ENCODE measurements around the gene LAMB4. TPM values are rescaled to one million over a fixed set of nuclear protein-coding genes. Genes with fewer than 3 reads are reported as not detected.

Gene LAMB4
- total and polyA plus RNA-seq, 2 of the 4 experiments (the other 2 are of a cell fraction) = 0.12 to 0.18 TPM

DNA sequence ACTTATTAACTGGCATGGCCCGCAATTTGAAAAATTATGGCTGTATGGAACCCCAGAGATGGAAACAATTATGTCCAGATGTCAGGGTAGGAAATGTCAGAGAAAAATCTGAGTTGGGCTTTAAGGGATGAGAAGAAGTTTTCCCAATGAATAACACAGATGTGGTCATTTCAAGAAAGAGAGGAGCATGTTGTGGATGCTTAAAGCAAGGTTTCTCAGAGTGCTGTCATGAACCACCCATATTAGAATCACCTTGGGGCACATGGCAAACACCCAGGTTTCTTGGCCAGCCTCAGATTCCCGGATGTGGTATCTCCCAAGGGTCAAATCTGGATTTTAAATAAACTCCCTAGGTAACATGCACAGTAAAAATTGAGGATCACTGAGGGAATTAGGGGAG is 43.6 kb downstream of the LAMB4 start:
- H3K4me1 ChIP-seq (ENCODE audit: control insufficient read depth, insufficient read depth, low read length) = peaks cover 14% of the 10 kb centered on the region
- peak overlapping the region; percentile 70; the same call in 1 of the 3 replicates for H2BK15ac ChIP-seq (ENCODE audit: low read depth, low read length)
- H3K56ac ChIP-seq (ENCODE audit: extremely low read depth, insufficient read depth, low read length) = no peak overlapping the region
- H3K4me3 ChIP-seq (ENCODE audit: insufficient read depth, low read depth, low read length) = no peak overlapping the region
- WGBS, 2 experiments (ENCODE audit: extremely low coverage in 2 of 2, insufficient read length in 1 of 2) = no CpG with 5 or more reads among the region's 2 CpGs
- H3K18ac ChIP-seq (ENCODE audit: low read depth, low read length) = no peak overlapping the region
- no peak overlapping the region for H2AK5ac ChIP-seq (ENCODE audit: low read depth, low read length)
- peaks cover under 1% of the 10 kb centered on the region; the same call in 1 of the 2 replicates for H3K9me3 ChIP-seq (ENCODE audit: control insufficient read depth, insufficient read depth, low read length)
- H2BK20ac ChIP-seq (ENCODE audit: low read depth, low read length) = no peak overlapping the region
- H3K79me1 ChIP-seq (ENCODE audit: low read depth in 1 of 2, low read length in 2 of 2) = no peaks in the 10 kb centered on the region
- H3K14ac ChIP-seq (replicated peaks; ENCODE audit: low read depth, low read length) = no peak overlapping the region
- intact Hi-C loops (cut with micrococcal nuclease) = no loop called here
- H2AFZ ChIP-seq (replicated peaks; ENCODE audit: low read length, poor library complexity) = no peak overlapping the region
- H4K5ac ChIP-seq (ENCODE audit: low read depth, low read length) = peak overlapping the region; percentile 41; the same call in 1 of the 2 replicates
- H2BK120ac ChIP-seq (ENCODE audit: low read depth, low read length) = peak overlapping the region; percentile 14; the same call in 1 of the 2 replicates
- dilution Hi-C loops (cut with HindIII; ENCODE audit: low sequenced_read_pairs, unreplicated experiment) = no loop called here
- 0 out of 2 replicates have a peak overlapping the region, but pooled peaks have one; percentile 15 for H3K4ac ChIP-seq (ENCODE audit: low read depth, low read length)
- POLR2A ChIA-PET (ENCODE audit: unreplicated experiment) = no interaction called here
- DNase-seq (no peak), ATAC-seq (ENCODE audit: low read depth) (no peak)
- no peaks in the 10 kb centered on the region for H4K20me1 ChIP-seq (ENCODE audit: insufficient read depth, low read length)
- H2AK9ac ChIP-seq (replicated peaks; ENCODE audit: low read depth, low read length, poor library complexity) = no peak overlapping the region
- H3K9me1 ChIP-seq (ENCODE audit: insufficient read depth, low read length) = peaks cover 17% of the 10 kb centered on the region
- no TSS peak for BruUV-seq (replicated peaks)
- no peak overlapping the region for H3K27ac ChIP-seq (ENCODE audit: insufficient read depth, low read length)
- no peak overlapping the region for H3K4me2 ChIP-seq (ENCODE audit: low read depth, low read length)
- no peak overlapping the region for H3K9ac ChIP-seq (ENCODE audit: low read depth, low read length)
- no peak for TF ChIP-seq FOS (IDR thresholded peaks at IDR 0.05; ENCODE audit: low read depth, low read length)
- no peak for TF ChIP-seq POLR2A (IDR thresholded peaks at IDR 0.05; ENCODE audit: low read depth, low read length)
- TF ChIP-seq, protein P1, sequence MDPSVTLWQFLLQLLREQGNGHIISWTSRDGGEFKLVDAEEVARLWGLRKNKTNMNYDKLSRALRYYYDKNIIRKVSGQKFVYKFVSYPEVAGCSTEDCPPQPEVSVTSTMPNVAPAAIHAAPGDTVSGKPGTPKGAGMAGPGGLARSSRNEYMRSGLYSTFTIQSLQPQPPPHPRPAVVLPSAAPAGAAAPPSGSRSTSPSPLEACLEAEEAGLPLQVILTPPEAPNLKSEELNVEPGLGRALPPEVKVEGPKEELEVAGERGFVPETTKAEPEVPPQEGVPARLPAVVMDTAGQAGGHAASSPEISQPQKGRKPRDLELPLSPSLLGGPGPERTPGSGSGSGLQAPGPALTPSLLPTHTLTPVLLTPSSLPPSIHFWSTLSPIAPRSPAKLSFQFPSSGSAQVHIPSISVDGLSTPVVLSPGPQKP (IDR thresholded peaks at IDR 0.05; ENCODE audit: borderline replicate concordance, low read depth, low read length) = no peak
- no peak for TF ChIP-seq RAD21 (IDR thresholded peaks at IDR 0.05; ENCODE audit: low read length)
- no peak for TF ChIP-seq MXI1 (IDR thresholded peaks at IDR 0.05; ENCODE audit: borderline replicate concordance, low read depth, low read length)
- no peak for TF ChIP-seq NFE2L2 (IDR thresholded peaks at IDR 0.05; ENCODE audit: low read depth, low read length)
- TF ChIP-seq RFX5 (IDR thresholded peaks at IDR 0.05; ENCODE audit: low read depth, low read length) = no peak
- TF ChIP-seq, protein P2, sequence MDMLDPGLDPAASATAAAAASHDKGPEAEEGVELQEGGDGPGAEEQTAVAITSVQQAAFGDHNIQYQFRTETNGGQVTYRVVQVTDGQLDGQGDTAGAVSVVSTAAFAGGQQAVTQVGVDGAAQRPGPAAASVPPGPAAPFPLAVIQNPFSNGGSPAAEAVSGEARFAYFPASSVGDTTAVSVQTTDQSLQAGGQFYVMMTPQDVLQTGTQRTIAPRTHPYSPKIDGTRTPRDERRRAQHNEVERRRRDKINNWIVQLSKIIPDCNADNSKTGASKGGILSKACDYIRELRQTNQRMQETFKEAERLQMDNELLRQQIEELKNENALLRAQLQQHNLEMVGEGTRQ (IDR thresholded peaks at IDR 0.05; ENCODE audit: low read depth, low read length) = no peak
- no peak for TF ChIP-seq CHD1 (IDR thresholded peaks at IDR 0.05; ENCODE audit: low read depth, low read length)
- TF ChIP-seq BHLHE40 (IDR thresholded peaks at IDR 0.05; ENCODE audit: low read depth, low read length) = no peak
- no peak for TF ChIP-seq SMC3 (IDR thresholded peaks at IDR 0.05; ENCODE audit: low read depth, low read length)
- no peak for TF ChIP-seq CEBPB (IDR thresholded peaks at IDR 0.05; ENCODE audit: low read depth, low read length)
- no peak for TF ChIP-seq RCOR1 (IDR thresholded peaks at IDR 0.05; ENCODE audit: insufficient replicate concordance, low read length)
- TF ChIP-seq, protein P3, sequence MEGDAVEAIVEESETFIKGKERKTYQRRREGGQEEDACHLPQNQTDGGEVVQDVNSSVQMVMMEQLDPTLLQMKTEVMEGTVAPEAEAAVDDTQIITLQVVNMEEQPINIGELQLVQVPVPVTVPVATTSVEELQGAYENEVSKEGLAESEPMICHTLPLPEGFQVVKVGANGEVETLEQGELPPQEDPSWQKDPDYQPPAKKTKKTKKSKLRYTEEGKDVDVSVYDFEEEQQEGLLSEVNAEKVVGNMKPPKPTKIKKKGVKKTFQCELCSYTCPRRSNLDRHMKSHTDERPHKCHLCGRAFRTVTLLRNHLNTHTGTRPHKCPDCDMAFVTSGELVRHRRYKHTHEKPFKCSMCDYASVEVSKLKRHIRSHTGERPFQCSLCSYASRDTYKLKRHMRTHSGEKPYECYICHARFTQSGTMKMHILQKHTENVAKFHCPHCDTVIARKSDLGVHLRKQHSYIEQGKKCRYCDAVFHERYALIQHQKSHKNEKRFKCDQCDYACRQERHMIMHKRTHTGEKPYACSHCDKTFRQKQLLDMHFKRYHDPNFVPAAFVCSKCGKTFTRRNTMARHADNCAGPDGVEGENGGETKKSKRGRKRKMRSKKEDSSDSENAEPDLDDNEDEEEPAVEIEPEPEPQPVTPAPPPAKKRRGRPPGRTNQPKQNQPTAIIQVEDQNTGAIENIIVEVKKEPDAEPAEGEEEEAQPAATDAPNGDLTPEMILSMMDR (conservative IDR thresholded peaks at IDR 0.05; ENCODE audit: low read depth, low read length) = no peak
- no peak for TF ChIP-seq MAZ (IDR thresholded peaks at IDR 0.05; ENCODE audit: borderline replicate concordance, low read depth, low read length)
- TF ChIP-seq MAFK (IDR thresholded peaks at IDR 0.05; ENCODE audit: low read depth, low read length) = no peak
- no peak overlapping the region for H3K23ac ChIP-seq (ENCODE audit: low read depth, low read length)
- in situ Hi-C loops (cut with MboI; ENCODE audit: low sequenced_read_pairs) = no loop called here
- no peaks in the 10 kb centered on the region for H3K27me3 ChIP-seq (ENCODE audit: control insufficient read depth, insufficient read depth, low read length)
- H4K91ac ChIP-seq (ENCODE audit: insufficient read depth, low read depth, low read length) = no peak overlapping the region; the same call in 1 of the 2 replicates
- H4K8ac ChIP-seq (ENCODE audit: low read depth in 2 of 2, low read length in 2 of 2) = no peak overlapping the region; a peak in 1 of 4 replicates
- no peaks in the 10 kb centered on the region for H3K36me3 ChIP-seq (ENCODE audit: control insufficient read depth, insufficient read depth, low read length)
- CTCF ChIA-PET = no interaction called here
- H2BK5ac ChIP-seq (ENCODE audit: low read depth, low read length, poor library complexity, severe bottlenecking) = no peak overlapping the region
